HK-2 (cell line): ENCODE measurements around the gene AOAH.

Experiments used
- DNase-seq: peaks from one replicate; pipeline ENCODE4 v3.0.0-alpha.2; 2018; ENCODE audit not compliant: unreplicated experiment

AOAH gene

GRCh38 chr7:36630112-36630650, 94.1 kb downstream of the AOAH start:
- DNase-seq, result no peak

GRCh38 chr7:36629351-36629750, 94.9 kb downstream of the AOAH start:
- no peak for DNase-seq

- DNase-seq, result no peak
Observed at GRCh38 chr7:36627836-36628235, 96.5 kb downstream of the AOAH start.

- DNase-seq, result no peak
Observed at GRCh38 chr7:36626111-36626510, 98.2 kb downstream of the AOAH start.

- no peak for DNase-seq
Observed at GRCh38 chr7:36625247-36625646, 99.0 kb downstream of the AOAH start.

- DNase-seq, result no peak
Observed at GRCh38 chr7:36623247-36623646, 101.0 kb downstream of the AOAH start.

- DNase-seq, result no peak
Observed at GRCh38 chr7:36621396-36621795, 102.9 kb downstream of the AOAH start.

GRCh38 chr7:36620166-36620708, 104.1 kb downstream of the AOAH start:
- DNase-seq, result no peak

- no peak for DNase-seq
Observed at GRCh38 chr7:36617408-36617807, 106.9 kb downstream of the AOAH start.

- DNase-seq, result no peak
Observed at GRCh38 chr7:36615852-36616540, 108.3 kb downstream of the AOAH start.

- DNase-seq, result no peak
Observed at GRCh38 chr7:36614959-36615358, 109.3 kb downstream of the AOAH start.

GRCh38 chr7:36613031-36613614, 111.2 kb downstream of the AOAH start:
- DNase-seq, result no peak

- no peak for DNase-seq
Observed at GRCh38 chr7:36611703-36612102, 112.6 kb downstream of the AOAH start.

- no peak for DNase-seq
Observed at GRCh38 chr7:36607721-36608095, 116.6 kb downstream of the AOAH start.

GRCh38 chr7:36606976-36607720, 117.1 kb downstream of the AOAH start:
- DNase-seq, result no peak

- DNase-seq, result no peak
Observed at GRCh38 chr7:36606153-36606975, 117.9 kb downstream of the AOAH start.

- DNase-seq, result no peak
Observed at GRCh38 chr7:36605261-36606051, 118.8 kb downstream of the AOAH start.

GRCh38 chr7:36604806-36605205, 119.5 kb downstream of the AOAH start:
- no peak for DNase-seq

GRCh38 chr7:36602934-36603887, 121.1 kb downstream of the AOAH start:
- no peak for DNase-seq

GRCh38 chr7:36602511-36602910, 121.8 kb downstream of the AOAH start:
- no peak for DNase-seq
